ENCODE results near the gene ZBTB7C.

DNA sequence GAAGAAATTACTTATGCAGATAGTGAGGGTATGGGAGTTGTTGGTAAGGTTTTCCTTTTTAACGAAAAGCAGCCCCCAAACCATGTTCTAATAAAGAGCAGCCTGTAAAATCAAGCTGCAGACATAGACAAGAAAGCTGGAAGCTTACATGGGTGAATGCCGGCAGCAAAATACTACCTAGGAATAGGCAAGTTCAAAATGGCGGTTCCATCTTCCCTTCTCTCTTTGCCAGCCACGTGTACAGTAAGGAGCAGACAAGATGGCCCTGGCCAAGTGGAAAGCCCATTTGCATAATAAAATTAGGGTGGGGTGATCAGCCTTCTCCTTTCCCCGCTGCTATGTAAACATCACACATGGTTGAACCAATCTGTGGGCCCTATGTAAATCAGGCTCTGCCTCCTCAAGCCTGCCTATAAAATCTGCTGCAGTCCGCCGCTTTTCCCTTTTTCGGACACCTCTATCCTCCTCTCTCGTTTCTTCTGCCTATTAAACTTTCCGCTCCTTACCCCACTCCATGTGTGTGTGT is 155.0 kb downstream of the ZBTB7C start:
- TF ChIP-seq POLR2AphosphoS5 (IDR thresholded peaks at IDR 0.05; ENCODE audit: low read depth, low read length) = no peak
- no peak for TF ChIP-seq FOXP2 (optimal IDR thresholded peaks at IDR 0.05; ENCODE audit: borderline replicate concordance, extremely low read depth, extremely low read length, insufficient read depth)
- TF ChIP-seq TAF1 (IDR thresholded peaks at IDR 0.05; ENCODE audit: borderline replicate concordance, insufficient read depth, low read length) = no peak
- TF ChIP-seq SIN3A (IDR thresholded peaks at IDR 0.05; ENCODE audit: borderline replicate concordance, insufficient read depth, low read length) = no peak
